Upper lobe of left lung (tissue), 6 donors: ENCODE results near the gene DCP1B. TPM values are rescaled to one million over a fixed set of nuclear protein-coding genes. Genes with fewer than 3 reads are reported as not detected.
"Not testable (repeated sequence)": the region's sequence is repeated elsewhere in the genome, so short reads cannot be mapped to it uniquely, and the experiment has no call there.

Source experiments
- ATAC-seq, 2 donors: fragments of 200-7000 bp; cut with Tn5 transposase; one replicate each; pipeline ENCODE4 v1.9.1; 2022; ENCODE audit warnings: mild to moderate bottlenecking in 2 of 2, moderate library complexity in 2 of 2; ENCODE audit not compliant: low FRiP score in 2 of 2
- DNase-seq, 2 donors: peaks; one replicate each; pipeline ENCODE4 v3.0.0-alpha.2; 2019 to 2020
- H3K27ac ChIP-seq, 4 donors: fragments of 200-600 bp; sonication (generic); one replicate each; pipeline ENCODE4 v1.5.1; 2016 to 2019
- H3K27me3 ChIP-seq, 4 donors: fragments of 200-600 bp; sonication (generic); one replicate each; pipeline ENCODE4 v1.5.1; 2017 to 2019
- H3K36me3 ChIP-seq, 4 donors: fragments of 200-600 bp; sonication (generic); one replicate each; pipeline ENCODE4 v1.5.1; 2016 to 2019
- H3K4me1 ChIP-seq, 4 donors: fragments of 200-600 bp; sonication (generic); one replicate each; pipeline ENCODE4 v1.5.1; 2018 to 2019
- H3K4me3 ChIP-seq, 4 donors: fragments of 200-600 bp; sonication (generic); one replicate each; pipeline ENCODE4 v1.5.1; 2017 to 2019; ENCODE audit warnings: mild to moderate bottlenecking in 2 of 4, moderate library complexity in 1 of 4
- H3K9me3 ChIP-seq, 4 donors: fragments of 200-600 bp; sonication (generic); one replicate each; pipeline ENCODE4 v1.5.1; 2018 to 2019
- EP300 ChIP-seq, 4 donors: sonication (generic); formaldehyde crosslinking; IDR thresholded peaks; one replicate each; pipeline ENCODE4 v1.5.1; 2017; ENCODE audit warnings: antibody characterized with exemption in 4 of 4, control low read depth in 2 of 4
- POLR2A ChIP-seq, 4 donors: fragments of 450-650 bp; IDR thresholded peaks; one replicate each; pipeline ENCODE4 v1.5.1; 2016 to 2017; ENCODE audit warnings: antibody characterized with exemption in 4 of 4, mild to moderate bottlenecking in 2 of 4
- POLR2AphosphoS5 ChIP-seq, 2 donors: sonication (generic); formaldehyde crosslinking; IDR thresholded peaks; one replicate each; pipeline ENCODE4 v1.5.1; 2017; ENCODE audit warnings: antibody characterized with exemption in 2 of 2
- WGBS, 2 donors: methylation state at CpG; one replicate each; pipeline ENCODE4 v1.1.5; 2017 to 2018; 5-methylcytosine and 5-hydroxymethylcytosine counted together
- total RNA-seq, 6 donors: library from RNA; depleted of rRNA in 4 of 6; stranded (reverse); fragments of >200 nt in 4 of 6; gene quantifications; one replicate each; pipeline versions ENCODE4 v1.1.0 to v1.2.1, GENCODE V29; 2016 to 2021
- TF ChIP-seq, protein P1 (sequence below), 6 experiments: fragments of 450-650 bp in 4 of 6; fragments of 200-600 bp in 2 of 6; sonication (generic) in 2 of 6; IDR thresholded peaks; one replicate each; pipeline ENCODE4 v1.5.1; 2016 to 2019; ENCODE audit warnings: antibody characterized with exemption in 6 of 6
- donor health status: DM: no; HTN: no; CAD: no; lungs with moderate emphysema.
- donor health status: DM: no; HTN: yes; CAD: no; lungs with severe emphysema.

The DCP1B gene
- total RNA-seq, 6 donors from 2014 or later = 5.5 to 30.4 (median 12.2) TPM

DNA sequence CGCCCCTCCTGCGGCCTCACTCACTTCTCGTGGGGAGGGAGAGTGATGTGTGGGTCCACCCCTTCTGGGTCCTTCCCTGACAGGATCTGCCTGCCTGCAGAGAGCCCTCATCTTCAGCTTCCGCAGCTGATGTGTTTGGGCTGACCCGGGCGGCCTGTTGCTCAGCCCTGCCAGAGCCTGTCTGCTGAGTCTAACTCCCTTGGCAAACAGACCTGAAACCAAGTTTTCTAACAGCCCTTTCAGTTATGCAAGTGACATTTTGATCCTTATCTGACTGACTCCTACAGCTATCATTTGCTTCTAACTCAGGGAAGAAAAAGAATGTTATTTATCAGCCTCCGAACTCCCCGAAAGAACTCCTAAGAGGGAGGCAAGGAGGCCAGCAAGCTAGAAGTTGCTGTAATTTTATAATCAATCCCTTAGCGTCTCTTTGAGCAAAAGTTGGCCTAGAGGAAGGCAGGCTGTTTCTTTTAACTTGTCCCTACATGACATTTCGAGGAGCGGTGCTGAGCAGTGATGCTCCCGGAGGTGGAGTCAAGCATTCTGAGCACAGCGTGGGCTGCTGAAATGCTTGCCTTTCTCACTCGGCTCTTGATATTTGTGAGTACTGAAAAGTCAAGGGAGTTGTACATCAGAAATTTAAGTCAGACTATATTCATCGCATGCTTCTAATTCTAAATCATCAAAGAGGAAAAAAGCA, 54.3 kb downstream of the DCP1B start:
- ATAC-seq (peak; percentile 67 to 70), DNase-seq (peak in 1 of 2 donors; percentile 65)
- Histone ChIP-seq H3K36me3 (peaks cover 19 to 90% (median 47%) of the 10 kb centered on the region in 4 donors), H3K4me3 (no peak overlapping the region), H3K9me3 (no peaks in the 10 kb centered on the region), H3K27me3 (no peaks in the 10 kb centered on the region), H3K4me1 (no peaks in the 10 kb centered on the region), H3K27ac (peak overlapping the region in 2 of 4 donors; percentile 16 to 45)
- TF ChIP-seq EP300 (IDR thresholded peaks at IDR 0.05) = no peak
- no peak for TF ChIP-seq POLR2A (IDR thresholded peaks at IDR 0.05)
- TF ChIP-seq, protein P1, sequence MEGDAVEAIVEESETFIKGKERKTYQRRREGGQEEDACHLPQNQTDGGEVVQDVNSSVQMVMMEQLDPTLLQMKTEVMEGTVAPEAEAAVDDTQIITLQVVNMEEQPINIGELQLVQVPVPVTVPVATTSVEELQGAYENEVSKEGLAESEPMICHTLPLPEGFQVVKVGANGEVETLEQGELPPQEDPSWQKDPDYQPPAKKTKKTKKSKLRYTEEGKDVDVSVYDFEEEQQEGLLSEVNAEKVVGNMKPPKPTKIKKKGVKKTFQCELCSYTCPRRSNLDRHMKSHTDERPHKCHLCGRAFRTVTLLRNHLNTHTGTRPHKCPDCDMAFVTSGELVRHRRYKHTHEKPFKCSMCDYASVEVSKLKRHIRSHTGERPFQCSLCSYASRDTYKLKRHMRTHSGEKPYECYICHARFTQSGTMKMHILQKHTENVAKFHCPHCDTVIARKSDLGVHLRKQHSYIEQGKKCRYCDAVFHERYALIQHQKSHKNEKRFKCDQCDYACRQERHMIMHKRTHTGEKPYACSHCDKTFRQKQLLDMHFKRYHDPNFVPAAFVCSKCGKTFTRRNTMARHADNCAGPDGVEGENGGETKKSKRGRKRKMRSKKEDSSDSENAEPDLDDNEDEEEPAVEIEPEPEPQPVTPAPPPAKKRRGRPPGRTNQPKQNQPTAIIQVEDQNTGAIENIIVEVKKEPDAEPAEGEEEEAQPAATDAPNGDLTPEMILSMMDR (IDR thresholded peaks at IDR 0.05) = no peak
- TF ChIP-seq POLR2AphosphoS5 (IDR thresholded peaks at IDR 0.05) = no peak
- 76 to 89% methylated on average over 15 of the region's 15 CpGs for WGBS, 2 donors

DNA sequence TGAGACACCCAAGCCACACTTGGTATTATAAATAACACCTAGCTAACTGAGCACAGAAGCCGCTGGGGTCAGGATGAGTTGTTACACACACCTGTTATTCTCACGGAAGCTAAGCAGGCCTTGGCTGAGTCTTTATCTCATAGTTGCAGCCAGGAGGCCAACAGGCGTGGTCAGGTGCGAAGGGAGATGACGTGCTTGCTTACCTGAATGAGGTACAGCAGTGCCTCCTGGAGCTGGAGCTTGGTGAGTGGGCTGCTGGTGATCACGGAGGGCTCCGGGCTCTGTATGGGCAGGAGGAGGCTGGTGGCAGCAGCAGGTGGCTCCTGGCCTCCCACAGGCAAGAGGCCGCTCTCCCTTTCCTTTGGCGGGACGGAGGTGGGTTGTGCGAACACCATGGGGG, 55.4 kb downstream of the DCP1B start:
- DNase-seq = no peak
- 95% methylated on average over 11 of the region's 11 CpGs for WGBS, 2 donors
- no peak for ATAC-seq
- Histone ChIP-seq H3K4me3 (no peak overlapping the region), H3K36me3 (peaks cover 19 to 82% (median 47%) of the 10 kb centered on the region in 4 donors), H3K4me1 (no peaks in the 10 kb centered on the region), H3K9me3 (no peaks in the 10 kb centered on the region), H3K27ac (no peak overlapping the region), H3K27me3 (no peaks in the 10 kb centered on the region)
- TF ChIP-seq EP300 (IDR thresholded peaks at IDR 0.05) (no peak), POLR2A (IDR thresholded peaks at IDR 0.05) (no peak), POLR2AphosphoS5 (IDR thresholded peaks at IDR 0.05) (no peak)
- TF ChIP-seq, protein P1 (IDR thresholded peaks at IDR 0.05) = no peak

DNA sequence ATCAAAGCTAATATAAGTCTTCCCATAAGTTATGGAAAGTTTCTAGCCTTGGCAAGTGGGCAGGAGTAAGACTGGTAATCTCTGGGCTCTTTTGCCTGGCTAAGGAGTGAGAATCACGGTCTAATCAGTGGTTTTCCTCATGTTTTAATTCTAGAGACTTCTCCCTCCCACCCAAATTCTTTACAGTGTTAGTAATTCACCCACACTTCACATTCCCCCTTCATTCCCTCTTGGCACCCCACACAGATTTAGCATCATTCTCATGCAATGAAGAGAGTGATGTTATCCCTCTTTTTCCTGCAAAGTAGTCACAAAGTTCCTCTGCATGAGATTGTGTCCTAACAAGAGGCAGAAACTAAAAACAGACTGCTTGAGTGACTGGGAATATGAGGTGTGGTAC, 57.2 kb downstream of the DCP1B start:
- H3K36me3 ChIP-seq = peaks cover 12 to 66% (median 37%) of the 10 kb centered on the region in 4 donors
- H3K4me1 ChIP-seq = no peaks in the 10 kb centered on the region
- TF ChIP-seq EP300 (IDR thresholded peaks at IDR 0.05) = no peak
- DNase-seq (no peak), ATAC-seq (no peak)
- no peak overlapping the region for H3K27ac ChIP-seq
- no peaks in the 10 kb centered on the region for H3K27me3 ChIP-seq
- H3K4me3 ChIP-seq = no peak overlapping the region
- no peaks in the 10 kb centered on the region for H3K9me3 ChIP-seq
- 38 to 93% methylated on average over 1 of the region's 1 CpG for WGBS, 2 donors

DNA sequence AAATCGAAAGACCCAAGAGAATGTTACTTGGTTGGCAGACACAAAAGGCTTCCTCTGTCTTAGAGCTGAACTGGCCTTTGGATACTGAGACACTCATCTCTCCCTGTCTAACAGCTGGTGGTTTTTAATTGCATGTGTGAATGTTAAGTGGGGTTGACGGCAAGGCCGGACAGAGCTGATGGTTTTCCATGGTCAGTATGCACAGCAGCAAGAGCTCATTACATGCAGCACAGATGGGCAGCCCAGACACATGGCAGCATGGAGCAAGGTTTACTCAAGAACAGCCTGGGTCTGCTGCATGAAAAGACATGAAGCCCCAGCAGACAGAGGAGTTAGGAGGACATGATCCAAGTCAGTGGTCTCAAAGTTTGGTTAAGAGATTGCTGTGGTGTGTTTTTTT, 58.0 kb downstream of the DCP1B start:
- Histone ChIP-seq H3K4me1 (no peaks in the 10 kb centered on the region), H3K9me3 (no peaks in the 10 kb centered on the region), H3K27ac (no peak overlapping the region), H3K4me3 (no peak overlapping the region), H3K27me3 (no peaks in the 10 kb centered on the region), H3K36me3 (peaks cover 9 to 64% (median 33%) of the 10 kb centered on the region in 4 donors)
- 89 to 95% methylated on average over 3 of the region's 3 CpGs for WGBS, 2 donors
- ATAC-seq (no peak), DNase-seq (no peak)
- TF ChIP-seq EP300 (IDR thresholded peaks at IDR 0.05) (no peak), POLR2A (IDR thresholded peaks at IDR 0.05) (no peak), POLR2AphosphoS5 (IDR thresholded peaks at IDR 0.05) (no peak)
- TF ChIP-seq, protein P1 (IDR thresholded peaks at IDR 0.05) = no peak

DNA sequence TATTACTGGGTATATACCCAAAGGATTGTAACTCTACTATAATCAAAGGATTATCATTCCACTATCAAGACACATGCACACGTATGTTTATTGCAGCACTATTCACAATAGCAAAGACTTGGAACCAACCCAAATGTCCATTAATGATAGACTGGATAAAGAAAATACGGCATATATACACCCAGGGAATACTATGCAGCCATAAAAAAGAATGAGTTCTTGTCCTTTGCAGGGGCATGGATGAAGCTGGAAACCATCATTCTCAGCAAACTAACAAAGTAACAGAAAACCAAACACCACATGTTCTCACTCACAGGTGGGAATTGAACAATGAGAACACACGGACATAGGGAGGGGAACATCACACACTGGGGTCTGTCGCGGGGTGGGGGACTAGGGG, 58.8 kb downstream of the DCP1B start:
- WGBS, 2 donors = 95 to 96% methylated on average over 5 of the region's 5 CpGs
- not testable (repeated sequence) for ATAC-seq, H3K27me3 ChIP-seq, H3K9me3 ChIP-seq, H3K4me1 ChIP-seq, DNase-seq, H3K4me3 ChIP-seq, H3K27ac ChIP-seq
- H3K36me3 ChIP-seq = peaks cover 9 to 64% (median 36%) of the 10 kb centered on the region in 4 donors
